NCI-H2196 treated with DMSO at 0.1 percent for 48 hours (cell line): Measurements from ENCODE around the gene CDH23.

Experiments
- DNase-seq: peaks from one replicate; lab custom pipeline; 2025; ENCODE audit not compliant: unreplicated experiment; lab: John Stamatoyannopoulos, UW

Gene CDH23

DNA sequence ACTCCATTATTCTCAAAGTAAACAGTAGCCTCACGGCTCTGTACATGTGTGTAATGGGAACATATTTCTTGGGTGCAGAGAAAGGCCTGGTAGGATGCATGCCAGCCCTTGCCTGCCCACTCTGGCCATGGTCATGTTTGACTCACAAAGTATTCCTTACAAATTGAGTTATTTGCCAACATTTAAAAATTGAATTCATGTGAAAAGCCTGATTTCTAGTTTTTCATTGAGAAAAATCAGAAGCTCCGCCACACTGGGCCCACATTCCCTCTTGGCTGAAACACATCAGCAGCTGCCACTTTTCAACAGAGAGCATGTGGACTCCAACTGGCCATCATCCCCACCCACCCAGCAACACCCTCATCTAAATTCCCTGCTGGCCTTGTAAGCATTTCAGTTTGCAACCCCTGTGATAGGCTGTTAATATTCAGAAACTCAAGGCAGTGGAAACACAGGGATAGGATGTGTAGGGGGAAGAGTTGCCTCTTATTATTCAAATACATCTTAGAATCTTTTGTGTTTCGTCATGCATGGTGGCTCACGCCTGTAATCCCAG lies 40.9 kb downstream of the CDH23 start:
- DNase-seq = no peak

- DNase-seq = no peak
Measured at GRCh38 chr10:71438761-71439160, 42.0 kb downstream of the CDH23 start.

- DNase-seq = no peak
Measured at GRCh38 chr10:71439670-71440425, 43.1 kb downstream of the CDH23 start.

- DNase-seq = no peak
Measured at GRCh38 chr10:71440506-71441035, 43.9 kb downstream of the CDH23 start.

DNA sequence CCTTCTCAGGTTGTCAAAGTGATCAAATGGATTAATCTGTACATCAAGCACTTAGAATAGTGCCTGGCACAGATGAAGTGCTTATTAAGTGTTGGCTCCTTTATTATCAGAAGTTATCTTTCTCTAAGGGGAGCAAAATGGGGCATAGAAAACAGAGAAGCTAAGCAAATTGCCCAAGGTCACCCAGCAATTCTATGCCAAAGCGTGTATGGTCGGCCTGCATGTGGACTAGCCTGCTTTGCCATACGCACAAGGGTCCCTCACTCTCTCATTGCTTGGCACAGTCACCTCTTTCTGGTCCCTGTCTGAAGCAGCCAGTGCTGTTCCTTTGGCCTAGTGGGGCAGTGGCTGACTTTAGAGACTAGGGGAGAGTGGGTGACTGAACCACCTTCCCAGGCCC lies 45.3 kb downstream of the CDH23 start:
- DNase-seq = no peak

DNA sequence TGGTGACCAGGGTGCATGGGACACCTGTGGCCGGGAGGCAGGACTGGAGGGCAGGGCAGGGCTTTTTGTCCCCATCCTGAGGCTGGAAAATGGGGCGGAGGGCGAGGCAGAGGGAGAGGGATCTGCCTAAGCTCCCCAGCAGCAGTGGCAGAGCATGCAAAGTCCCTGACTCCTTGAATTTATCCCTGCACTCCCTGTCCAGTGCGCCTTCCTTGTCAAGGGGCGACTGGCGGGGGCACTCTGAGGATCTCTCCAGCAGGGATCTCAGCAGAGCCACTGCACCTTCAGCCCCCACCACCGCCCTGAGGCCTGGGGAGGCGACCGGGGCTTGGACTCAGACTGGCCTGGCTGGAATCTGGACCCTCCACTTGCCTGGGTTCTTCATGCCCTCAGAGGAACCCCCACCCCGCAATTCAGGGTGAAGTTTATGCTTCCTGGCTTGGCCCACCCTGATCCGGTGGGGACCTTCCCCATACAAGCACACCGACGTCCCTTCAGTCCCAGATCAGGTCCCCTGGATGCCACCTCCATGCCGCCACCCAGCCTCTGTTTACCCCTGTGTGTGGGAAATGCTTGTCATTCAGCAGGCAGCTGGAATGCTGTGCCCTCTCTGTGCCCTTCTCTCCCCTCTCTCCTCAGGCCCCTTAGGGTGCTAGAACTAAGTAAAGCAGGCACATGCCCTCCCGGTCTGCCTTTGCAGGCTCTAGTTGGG lies 46.3 kb downstream of the CDH23 start:
- DNase-seq = no peak

- no peak for DNase-seq
Measured at GRCh38 chr10:71443676-71444075, 47.0 kb downstream of the CDH23 start.

GRCh38 chr10:71444284-71445054 lies 47.7 kb downstream of the CDH23 start:
- DNase-seq = no peak

GRCh38 chr10:71447676-71448075 lies 51.0 kb downstream of the CDH23 start:
- no peak for DNase-seq

DNA sequence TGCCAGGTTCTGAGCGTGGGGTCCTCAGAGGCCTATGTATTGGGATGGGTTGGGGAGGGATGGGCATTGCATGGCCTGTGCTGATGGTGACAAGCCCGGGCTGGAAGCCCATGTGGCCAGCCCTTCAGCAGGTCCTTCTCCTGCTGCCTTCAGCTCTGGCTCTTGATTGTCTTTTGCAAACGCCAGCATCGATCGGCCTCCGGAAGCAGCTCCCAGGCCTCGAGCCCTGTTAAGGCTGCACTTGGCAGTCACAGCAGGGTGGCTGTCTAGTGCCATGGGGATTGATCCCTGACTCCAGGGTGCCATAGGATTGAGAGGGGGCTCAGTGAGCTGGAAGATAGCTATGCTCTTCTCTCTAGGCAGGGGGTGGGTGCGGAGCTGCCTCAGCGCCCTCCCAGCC lies 51.4 kb downstream of the CDH23 start:
- no peak for DNase-seq

DNA sequence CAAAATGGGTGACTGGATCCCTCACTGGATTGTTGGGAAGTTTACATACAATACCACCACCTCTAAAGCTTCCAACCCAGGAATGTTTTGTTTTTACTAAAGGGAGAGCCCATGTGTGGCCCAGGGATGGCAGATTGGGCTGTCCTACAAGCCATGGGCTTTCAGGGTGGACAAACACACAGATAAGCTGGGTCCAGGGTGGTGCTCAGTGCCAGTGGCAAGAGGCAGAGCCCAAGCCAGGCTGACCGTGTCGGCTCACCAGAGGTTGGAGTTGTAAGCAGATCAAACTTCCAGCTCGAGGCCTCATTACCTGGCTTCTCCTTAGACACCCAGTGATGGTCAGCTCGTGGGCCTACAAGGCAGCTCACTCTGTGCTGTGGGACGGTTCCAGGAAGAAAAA lies 52.3 kb downstream of the CDH23 start:
- no peak for DNase-seq

DNA sequence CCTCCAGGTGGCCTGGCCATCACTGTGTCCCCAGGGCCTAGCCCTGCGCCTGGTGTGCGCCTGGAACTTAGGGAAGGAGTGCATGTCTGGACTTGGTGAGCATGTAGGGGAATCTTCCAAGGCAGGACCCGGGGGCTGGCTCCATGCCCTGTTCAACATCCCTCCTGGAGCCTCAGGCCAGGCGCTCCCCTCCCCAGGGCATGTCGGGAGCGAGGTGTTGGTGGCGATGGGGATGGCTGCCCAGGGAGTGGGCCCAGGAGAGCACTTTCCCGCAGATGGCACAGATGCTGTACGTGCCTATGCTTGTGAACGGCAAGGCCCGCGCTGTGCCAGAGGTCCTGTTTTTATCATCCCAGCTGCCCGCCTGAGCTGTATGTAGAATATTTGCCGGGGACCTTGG lies 55.0 kb downstream of the CDH23 start:
- no peak for DNase-seq

DNA sequence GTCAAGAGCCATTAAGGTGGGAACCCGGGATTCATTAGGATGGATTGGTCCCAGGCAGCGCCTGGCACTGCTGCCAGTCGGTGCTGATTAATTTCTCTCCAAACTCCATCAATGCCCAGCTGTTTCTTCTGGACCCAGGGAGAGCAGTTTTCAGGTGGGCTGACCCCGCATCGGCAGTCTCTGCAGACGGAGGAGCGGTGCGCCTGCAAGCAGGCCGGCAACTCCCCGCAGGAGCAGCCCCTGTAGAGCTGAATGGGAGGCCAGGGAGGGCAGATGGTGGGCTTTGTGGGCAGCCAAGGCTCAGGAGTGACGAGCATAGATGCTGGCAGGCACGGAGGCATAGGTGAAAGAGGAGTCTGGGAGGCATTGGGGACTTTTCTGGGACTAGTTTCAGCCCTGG lies 56.5 kb downstream of the CDH23 start:
- no peak for DNase-seq

GRCh38 chr10:71454347-71454746 lies 57.6 kb downstream of the CDH23 start:
- no peak for DNase-seq

DNA sequence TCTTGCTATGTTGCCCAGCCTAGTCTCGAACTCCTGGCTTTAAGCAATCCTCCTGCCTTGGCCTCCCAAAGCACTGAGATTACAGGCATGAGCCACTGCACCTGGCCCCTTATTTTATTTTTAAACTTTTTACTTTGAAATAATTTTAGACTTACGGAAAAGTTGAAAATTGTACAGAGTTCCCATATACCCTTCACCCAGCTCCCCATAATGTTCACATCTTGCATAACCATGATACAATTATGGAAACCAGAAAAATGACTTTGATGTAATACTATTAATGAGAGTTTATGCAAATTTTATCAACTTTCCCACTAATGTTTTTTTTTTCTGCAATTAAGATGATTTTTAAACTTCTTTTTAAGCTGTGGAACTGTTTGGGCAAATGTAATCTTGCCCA lies 58.3 kb downstream of the CDH23 start:
- DNase-seq = no peak

DNA sequence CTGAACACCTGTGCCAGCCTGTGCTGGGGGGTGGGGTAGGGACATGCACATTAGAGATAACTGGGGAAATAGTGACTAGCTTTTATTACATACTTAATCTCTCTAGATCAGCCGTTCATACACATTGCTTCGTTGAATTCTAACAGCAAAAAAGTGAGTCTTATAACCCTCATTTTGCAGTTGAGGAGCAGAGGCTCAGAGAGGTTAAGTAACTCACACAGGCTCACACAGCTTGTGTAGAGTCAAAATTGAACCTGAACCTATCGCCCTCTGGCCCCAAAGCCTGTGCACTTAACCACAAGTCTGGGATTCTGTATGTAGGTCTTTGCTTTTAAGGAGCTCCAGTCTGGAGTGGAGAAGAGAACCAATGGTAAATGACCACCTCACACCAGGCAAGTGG lies 59.9 kb downstream of the CDH23 start:
- no peak for DNase-seq

- DNase-seq = no peak
Measured at GRCh38 chr10:71457908-71458307, 61.2 kb downstream of the CDH23 start.

DNA sequence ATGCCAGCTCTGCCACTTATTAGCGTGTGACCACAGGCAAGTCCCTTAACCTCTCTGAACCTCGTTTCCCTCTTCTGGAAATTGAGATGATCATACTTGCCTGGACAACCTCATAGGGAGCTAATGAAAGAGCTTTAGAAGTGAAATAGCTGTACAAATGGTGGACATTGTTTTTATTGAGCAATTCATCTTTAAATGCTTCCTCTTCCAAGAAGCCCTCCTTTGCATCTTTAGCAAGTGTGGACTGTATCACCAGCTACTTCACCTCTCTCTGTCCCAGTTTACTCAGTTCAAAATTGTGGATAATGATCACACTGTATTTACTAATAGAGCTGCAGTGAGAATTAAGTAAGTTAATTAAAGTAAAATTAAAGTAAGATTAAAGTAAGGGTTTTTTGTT lies 61.7 kb downstream of the CDH23 start:
- no peak for DNase-seq

- DNase-seq = no peak
Measured at GRCh38 chr10:71459513-71459912, 62.8 kb downstream of the CDH23 start.

- no peak for DNase-seq
Measured at GRCh38 chr10:71460615-71461014, 63.9 kb downstream of the CDH23 start.

DNA sequence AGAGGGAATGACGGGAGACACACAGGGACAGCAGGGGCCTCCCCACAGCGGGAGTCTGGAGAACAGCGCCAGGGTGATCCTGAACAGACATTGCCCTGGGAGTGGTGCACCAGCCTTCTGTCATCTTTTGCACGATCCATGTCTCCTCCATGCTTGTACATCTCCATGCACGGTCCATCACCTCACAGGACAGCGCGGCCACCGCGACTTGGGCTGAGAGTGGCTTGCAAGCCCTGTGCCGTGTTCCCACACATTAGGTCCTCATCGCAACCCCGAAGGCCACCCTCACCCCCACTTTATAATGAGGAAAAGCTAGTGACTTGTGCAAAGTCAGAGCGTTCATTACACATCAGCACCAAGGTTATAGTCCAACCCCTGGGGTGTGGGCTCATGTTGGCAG lies 64.7 kb downstream of the CDH23 start:
- no peak for DNase-seq
